Measurements from ENCODE around the gene SDK1. TPM values are rescaled to one million over a fixed set of nuclear protein-coding genes. Genes with fewer than 3 reads are reported as not detected.
"Not testable (repeated sequence)": the region's sequence is repeated elsewhere in the genome, so short reads cannot be mapped to it uniquely, and the experiment has no call there.

SDK1 gene
- total RNA-seq, 2 experiments from 2014 or later: 0.20 to 0.25 TPM

GRCh38 chr7:3931843-3932242, 630.8 kb downstream of the SDK1 start:
- H3K9me3 Mint-ChIP-seq: peaks cover 3% of the 10 kb centered on the region
- no peak overlapping the region for H3K4me3 Mint-ChIP-seq
- DNase-seq (no peak), ATAC-seq (ENCODE audit: low read depth) (no peak)
- no peaks in the 10 kb centered on the region for H3K36me3 Mint-ChIP-seq
- POLR2A ChIA-PET: no interaction called here
- H3K4me1 Mint-ChIP-seq: no peaks in the 10 kb centered on the region
- H3K27ac Mint-ChIP-seq: no peak overlapping the region
- H3K27me3 Mint-ChIP-seq: peaks cover 2% of the 10 kb centered on the region

GRCh38 chr7:3937146-3937545, 636.1 kb downstream of the SDK1 start:
- Mint-ChIP-seq H3K4me3 (no peak overlapping the region), H3K36me3 (no peaks in the 10 kb centered on the region), H3K27ac (no peak overlapping the region), H3K4me1 (no peaks in the 10 kb centered on the region), H3K9me3 (peaks cover 3% of the 10 kb centered on the region), H3K27me3 (no peaks in the 10 kb centered on the region)
- POLR2A ChIA-PET: no interaction called here
- DNase-seq: no peak
- ATAC-seq (ENCODE audit: low read depth): no peak

- no peaks in the 10 kb centered on the region for H3K4me1 Mint-ChIP-seq
- peaks cover 3% of the 10 kb centered on the region for H3K9me3 Mint-ChIP-seq
- DNase-seq (no peak), ATAC-seq (ENCODE audit: low read depth) (no peak)
- POLR2A ChIA-PET: no interaction called here
- H3K36me3 Mint-ChIP-seq: no peaks in the 10 kb centered on the region
- no peak overlapping the region for H3K4me3 Mint-ChIP-seq
- no peak overlapping the region for H3K27ac Mint-ChIP-seq
- H3K27me3 Mint-ChIP-seq: no peaks in the 10 kb centered on the region
These were observed 636.6 kb downstream of the SDK1 start for GRCh38 chr7:3937605-3938004.

GRCh38 chr7:3941706-3942105, 640.7 kb downstream of the SDK1 start:
- POLR2A ChIA-PET; H3K27ac Mint-ChIP-seq; H3K4me3 Mint-ChIP-seq; H3K27me3 Mint-ChIP-seq; H3K4me1 Mint-ChIP-seq; H3K36me3 Mint-ChIP-seq; ATAC-seq (ENCODE audit: low read depth); H3K9me3 Mint-ChIP-seq; DNase-seq: not testable (repeated sequence)

- H3K27me3 Mint-ChIP-seq: peaks cover 1% of the 10 kb centered on the region
- H3K36me3 Mint-ChIP-seq: no peaks in the 10 kb centered on the region
These were observed 641.2 kb downstream of the SDK1 start for GRCh38 chr7:3942276-3942675.

GRCh38 chr7:3942816-3943745, 642.0 kb downstream of the SDK1 start:
- Mint-ChIP-seq H3K4me3 (no peak overlapping the region), H3K36me3 (no peaks in the 10 kb centered on the region), H3K27ac (no peak overlapping the region), H3K4me1 (no peaks in the 10 kb centered on the region), H3K9me3 (no peaks in the 10 kb centered on the region), H3K27me3 (peaks cover 1% of the 10 kb centered on the region)
- POLR2A ChIA-PET: no interaction called here
- no peak for ATAC-seq (ENCODE audit: low read depth)
- no peak for DNase-seq

More at GRCh38 chr7:3942276-3942675, 641.2 kb downstream of the SDK1 start:
- DNase-seq: no peak
- H3K4me1 Mint-ChIP-seq: no peaks in the 10 kb centered on the region
- no peaks in the 10 kb centered on the region for H3K9me3 Mint-ChIP-seq
- POLR2A ChIA-PET: no interaction called here
- H3K27ac Mint-ChIP-seq: no peak overlapping the region
- no peak overlapping the region for H3K4me3 Mint-ChIP-seq
- no peak for ATAC-seq (ENCODE audit: low read depth)

- DNase-seq: no peak
- H3K9me3 Mint-ChIP-seq: no peaks in the 10 kb centered on the region
- no peak for ATAC-seq (ENCODE audit: low read depth)
- H3K4me3 Mint-ChIP-seq: no peak overlapping the region
- H3K36me3 Mint-ChIP-seq: no peaks in the 10 kb centered on the region
- no peak overlapping the region for H3K27ac Mint-ChIP-seq
- H3K27me3 Mint-ChIP-seq: peaks cover 1% of the 10 kb centered on the region
- POLR2A ChIA-PET: no interaction called here
- no peaks in the 10 kb centered on the region for H3K4me1 Mint-ChIP-seq
These were observed 642.9 kb downstream of the SDK1 start for GRCh38 chr7:3943779-3944520.

GRCh38 chr7:3949242-3949640, 648.2 kb downstream of the SDK1 start:
- H3K27ac Mint-ChIP-seq: no peak overlapping the region
- ATAC-seq (ENCODE audit: low read depth) (no peak), DNase-seq (no peak)
- no peak overlapping the region for H3K4me3 Mint-ChIP-seq
- no peaks in the 10 kb centered on the region for H3K36me3 Mint-ChIP-seq
- POLR2A ChIA-PET: no interaction called here
- no peaks in the 10 kb centered on the region for H3K4me1 Mint-ChIP-seq
- H3K27me3 Mint-ChIP-seq: peaks cover 1% of the 10 kb centered on the region
- no peaks in the 10 kb centered on the region for H3K9me3 Mint-ChIP-seq

- ATAC-seq (ENCODE audit: low read depth) (no peak), DNase-seq (no peak)
- no peaks in the 10 kb centered on the region for H3K4me1 Mint-ChIP-seq
- POLR2A ChIA-PET: no interaction called here
- H3K27me3 Mint-ChIP-seq: peaks cover 1% of the 10 kb centered on the region
- no peaks in the 10 kb centered on the region for H3K9me3 Mint-ChIP-seq
- H3K27ac Mint-ChIP-seq: no peak overlapping the region
- no peaks in the 10 kb centered on the region for H3K36me3 Mint-ChIP-seq
- no peak overlapping the region for H3K4me3 Mint-ChIP-seq
These were observed 649.2 kb downstream of the SDK1 start for GRCh38 chr7:3950249-3950648.

- H3K4me3 Mint-ChIP-seq: no peak overlapping the region
- H3K9me3 Mint-ChIP-seq: no peaks in the 10 kb centered on the region
- POLR2A ChIA-PET: no interaction called here
- no peaks in the 10 kb centered on the region for H3K4me1 Mint-ChIP-seq
- H3K27ac Mint-ChIP-seq: no peak overlapping the region
- H3K27me3 Mint-ChIP-seq: no peaks in the 10 kb centered on the region
- ATAC-seq (ENCODE audit: low read depth): no peak
- H3K36me3 Mint-ChIP-seq: no peaks in the 10 kb centered on the region
- no peak for DNase-seq
These were observed 650.4 kb downstream of the SDK1 start for GRCh38 chr7:3951316-3952055.

- no peaks in the 10 kb centered on the region for H3K9me3 Mint-ChIP-seq
- H3K36me3 Mint-ChIP-seq: no peaks in the 10 kb centered on the region
- H3K27ac Mint-ChIP-seq: no peak overlapping the region
- no peaks in the 10 kb centered on the region for H3K27me3 Mint-ChIP-seq
- POLR2A ChIA-PET: no interaction called here
- DNase-seq: no peak
- ATAC-seq (ENCODE audit: low read depth): no peak
- H3K4me1 Mint-ChIP-seq: no peaks in the 10 kb centered on the region
- no peak overlapping the region for H3K4me3 Mint-ChIP-seq
These were observed 652.1 kb downstream of the SDK1 start for GRCh38 chr7:3953133-3953532.

GRCh38 chr7:3953946-3954345, 652.9 kb downstream of the SDK1 start:
- Mint-ChIP-seq H3K4me3 (no peak overlapping the region), H3K4me1 (no peaks in the 10 kb centered on the region), H3K27ac (no peak overlapping the region), H3K9me3 (no peaks in the 10 kb centered on the region), H3K27me3 (no peaks in the 10 kb centered on the region), H3K36me3 (no peaks in the 10 kb centered on the region)
- DNase-seq: no peak
- ATAC-seq (ENCODE audit: low read depth): no peak
- POLR2A ChIA-PET: no interaction called here

GRCh38 chr7:3955026-3955425, 654.0 kb downstream of the SDK1 start:
- Mint-ChIP-seq H3K27ac (no peak overlapping the region), H3K4me3 (no peak overlapping the region), H3K27me3 (peaks cover 2% of the 10 kb centered on the region), H3K9me3 (no peaks in the 10 kb centered on the region), H3K4me1 (no peaks in the 10 kb centered on the region), H3K36me3 (no peaks in the 10 kb centered on the region)
- DNase-seq (no peak), ATAC-seq (ENCODE audit: low read depth) (no peak)
- POLR2A ChIA-PET: no interaction called here

All from activated naive CD8-positive, alpha-beta T cell treated with anti-CD3 and anti-CD28 coated beads, Interleukin-2, amount 10 ng/mL, durations not matched to agents 7 days and 5 days (primary cell).